SH-SY5Y (cell line): ENCODE measurements around the gene KMO.

Experiments
- GATA2 ChIP-seq: IDR thresholded peaks from 2 replicates; pipeline ENCODE4 v1.6.1; 2011; ENCODE audit warnings: mild to moderate bottlenecking, low read depth, low read length
- GATA3 ChIP-seq: IDR thresholded peaks from 2 replicates; pipeline ENCODE4 v1.6.1; 2011; ENCODE audit warnings: low read depth, mild to moderate bottlenecking, low read length, moderate library complexity

- TF ChIP-seq GATA2 (no peak), GATA3 (no peak)
Observed at GRCh38 chr1:241645199-241645598, 113.0 kb downstream of the KMO start.
